HG03442 (cell line): ENCODE data around the gene DGKE.
A peak's percentile ranks its signal among the peaks of the same experiment; 100 is the strongest.

Source experiments
- ATAC-seq: cut with Tn5 transposase; IDR thresholded peaks from one replicate; pipeline ENCODE4 v1.9.1; 2021; ENCODE audit warnings: mild to moderate bottlenecking, moderate library complexity; ENCODE audit not compliant: unreplicated experiment

The DGKE gene

DNA sequence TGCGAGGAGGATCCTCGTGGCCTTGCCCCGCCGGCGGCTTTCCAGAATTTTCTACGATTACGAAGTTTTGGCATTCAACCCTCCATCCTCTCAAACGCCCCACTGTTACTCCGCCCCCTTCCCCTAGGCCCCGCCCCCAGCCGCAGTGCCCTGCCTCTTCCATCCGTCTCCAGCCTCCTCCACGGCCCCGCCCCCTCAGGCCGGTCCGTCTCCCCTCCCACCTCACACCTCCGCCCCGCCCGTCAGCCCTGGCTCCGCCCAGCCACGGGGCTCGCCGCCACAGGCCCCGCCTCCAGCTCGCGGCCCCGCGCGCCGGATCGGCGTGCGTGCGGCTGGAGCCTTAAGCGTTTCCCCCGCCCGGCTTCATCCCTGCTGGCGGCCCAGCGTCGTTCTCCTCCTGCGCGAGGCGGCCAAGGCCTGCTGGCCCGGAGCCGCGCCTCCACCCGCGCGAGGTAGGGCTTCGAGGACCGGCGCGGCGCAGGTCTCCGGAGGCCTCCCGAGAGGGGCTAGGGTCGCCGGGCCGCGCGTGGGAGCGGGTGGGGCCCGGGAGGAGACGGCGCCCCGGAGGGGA is at the start of gene DGKE, which contains the start of gene C17orf67:
Gene DGKE, plus strand, starts transcription at position 343 of the 571 bp plus-strand sequence. CDS start 645 bp downstream, outside the sequence.
Gene C17orf67, minus strand, starts transcription at position 112 of the 571 bp plus-strand sequence. CDS start 18,110 bp downstream, outside the sequence.
- peak; percentile 65 for ATAC-seq

DNA sequence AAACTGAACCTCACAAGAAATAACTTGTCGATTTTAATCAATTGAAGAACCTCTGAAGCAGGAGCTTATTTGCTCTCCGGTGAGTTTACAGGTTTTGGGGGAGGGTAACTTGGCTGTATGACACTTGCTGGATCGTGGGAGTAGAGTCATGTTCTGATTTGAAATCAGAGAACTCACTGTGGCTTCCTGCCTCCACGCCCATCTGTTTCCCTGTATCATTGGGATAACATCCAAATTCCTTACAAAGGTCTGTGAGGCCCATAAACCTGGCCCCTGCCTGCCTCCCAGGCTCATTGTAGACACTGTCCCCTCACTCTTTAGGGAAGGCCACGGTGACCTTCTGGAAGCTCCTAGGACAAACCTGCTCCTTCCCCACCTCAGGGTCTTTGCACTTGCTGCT is 48.5 kb upstream of the DGKE start:
- ATAC-seq = no peak

GRCh38 chr17:56785997-56786680 is 47.8 kb upstream of the DGKE start:
- ATAC-seq = no peak

DNA sequence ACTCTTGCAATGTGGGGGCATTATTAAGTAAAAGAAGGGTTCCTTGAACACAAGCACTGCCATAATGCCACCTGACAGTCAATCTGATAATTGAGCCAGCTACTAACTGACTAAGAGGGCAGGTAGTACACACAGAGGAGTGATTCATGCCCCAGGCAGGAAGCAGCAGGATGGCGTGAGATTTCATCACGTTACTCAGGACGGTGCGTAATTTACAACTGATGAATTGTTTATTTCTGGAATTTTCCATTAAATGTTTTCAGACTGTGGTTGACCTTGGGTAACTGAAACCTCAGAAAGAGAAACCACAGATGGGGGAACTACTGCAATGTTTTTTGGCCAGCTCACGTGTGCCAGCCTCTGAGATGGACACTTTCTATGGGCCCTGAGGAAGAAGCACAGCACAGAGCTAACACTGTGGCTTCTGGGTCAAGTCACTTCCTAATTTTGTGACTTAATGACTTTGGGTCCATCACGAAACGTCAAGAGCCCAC is 46.9 kb upstream of the DGKE start:
- ATAC-seq = peak; percentile 93

GRCh38 chr17:56792267-56792666 is 41.7 kb upstream of the DGKE start:
- ATAC-seq = no peak

- no peak for ATAC-seq
Measured at GRCh38 chr17:56793531-56793930, 40.4 kb upstream of the DGKE start.

DNA sequence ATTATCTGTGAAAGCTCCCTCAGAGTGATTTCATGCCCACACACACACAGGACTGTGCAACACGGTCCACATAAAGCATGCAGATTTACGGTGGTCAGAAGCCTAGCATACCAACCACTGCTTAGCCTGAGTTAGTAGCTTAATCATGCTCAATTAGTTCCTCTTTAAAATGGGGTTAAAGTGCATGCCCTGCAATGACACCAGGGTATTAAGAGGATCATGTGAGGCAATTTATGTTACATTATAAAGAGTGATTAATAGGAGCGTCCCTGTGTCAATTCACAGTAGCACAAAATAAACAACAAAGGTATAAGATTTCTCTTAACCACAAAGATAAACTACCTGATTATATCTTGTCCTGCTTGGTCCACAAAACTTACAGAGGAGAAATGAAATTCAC is 40.0 kb upstream of the DGKE start:
- no peak for ATAC-seq

GRCh38 chr17:56795221-56795865 is 38.6 kb upstream of the DGKE start:
- ATAC-seq = no peak

GRCh38 chr17:56796536-56796935 is 37.4 kb upstream of the DGKE start:
- ATAC-seq = no peak

DNA sequence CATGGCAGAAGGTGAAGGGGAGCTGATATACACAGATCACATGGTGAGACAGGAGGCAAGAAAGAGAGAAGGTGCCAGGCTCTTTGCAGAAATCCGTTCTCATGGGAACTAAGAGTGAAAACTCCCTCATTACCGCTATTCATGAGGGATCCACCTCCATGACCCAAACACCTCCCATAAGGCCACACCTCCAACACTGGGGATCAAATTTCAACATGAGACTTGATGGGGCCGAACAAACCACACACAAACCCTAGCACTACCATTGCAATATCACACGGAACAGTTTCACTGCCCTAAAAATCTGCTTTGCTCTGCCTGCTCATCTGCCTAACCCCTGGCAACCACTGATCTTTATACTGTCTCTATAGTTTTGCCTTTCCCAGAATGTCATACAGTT is 35.0 kb upstream of the DGKE start:
- no peak for ATAC-seq

DNA sequence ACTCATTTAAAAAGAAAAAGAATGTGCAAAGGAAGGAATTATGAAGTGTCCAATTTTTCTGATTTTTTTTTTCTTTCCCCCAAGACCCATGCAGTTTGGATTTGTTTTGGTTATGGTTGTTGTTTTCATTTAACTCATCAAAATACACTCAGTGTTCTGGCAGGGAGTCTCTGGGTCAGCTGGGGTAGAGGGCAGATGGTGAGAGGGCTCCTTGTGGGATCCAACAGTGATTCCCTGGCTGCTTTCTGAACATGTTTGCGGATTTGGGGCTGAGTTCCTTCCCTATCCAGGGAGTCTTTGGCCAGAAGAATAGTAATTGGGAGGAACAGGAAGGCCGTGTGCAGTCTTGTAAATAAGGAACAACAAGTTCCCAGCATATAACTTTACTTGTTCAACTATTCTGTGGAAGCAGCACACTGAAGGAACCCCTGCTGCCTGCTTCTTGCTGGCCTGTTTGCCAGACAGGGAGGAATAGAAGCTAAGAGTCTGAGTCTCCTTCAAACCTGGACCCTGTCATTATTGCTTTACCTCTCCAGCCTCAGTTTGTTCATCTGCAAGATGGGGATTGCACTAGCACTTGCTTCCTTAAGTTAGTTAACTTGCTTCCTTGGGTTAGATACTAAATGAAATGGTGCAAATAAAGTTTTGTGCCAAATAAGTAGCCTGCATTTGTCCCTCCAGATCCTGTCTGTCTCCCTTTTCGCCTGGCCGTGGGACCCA is 32.3 kb upstream of the DGKE start:
- no peak for ATAC-seq

- ATAC-seq = no peak
Measured at GRCh38 chr17:56803071-56803470, 30.9 kb upstream of the DGKE start.

- no peak for ATAC-seq
Measured at GRCh38 chr17:56804454-56804853, 29.5 kb upstream of the DGKE start.

- ATAC-seq = no peak
Measured at GRCh38 chr17:56806949-56807348, 27.0 kb upstream of the DGKE start.

GRCh38 chr17:56807723-56808122 is 26.2 kb upstream of the DGKE start:
- no peak for ATAC-seq

DNA sequence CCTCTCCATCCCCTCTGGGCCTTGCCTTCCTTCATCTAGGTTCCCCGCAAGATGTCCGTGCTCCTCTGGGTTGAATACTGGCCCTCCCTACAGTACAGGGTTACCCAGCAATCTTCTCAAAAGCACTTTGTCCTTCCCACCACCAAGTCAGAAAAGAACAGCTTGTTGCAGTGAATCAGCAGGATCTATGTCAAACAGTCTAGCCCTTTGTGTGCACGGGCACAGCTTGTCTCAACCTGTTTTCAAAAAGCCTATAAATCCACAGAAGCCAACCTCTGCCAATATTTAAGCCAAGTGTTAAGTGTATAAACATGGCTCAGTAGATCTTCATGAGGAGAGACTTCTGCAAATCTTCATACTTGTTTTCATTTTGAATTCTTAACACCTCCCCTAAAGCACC is 25.4 kb upstream of the DGKE start:
- no peak for ATAC-seq

DNA sequence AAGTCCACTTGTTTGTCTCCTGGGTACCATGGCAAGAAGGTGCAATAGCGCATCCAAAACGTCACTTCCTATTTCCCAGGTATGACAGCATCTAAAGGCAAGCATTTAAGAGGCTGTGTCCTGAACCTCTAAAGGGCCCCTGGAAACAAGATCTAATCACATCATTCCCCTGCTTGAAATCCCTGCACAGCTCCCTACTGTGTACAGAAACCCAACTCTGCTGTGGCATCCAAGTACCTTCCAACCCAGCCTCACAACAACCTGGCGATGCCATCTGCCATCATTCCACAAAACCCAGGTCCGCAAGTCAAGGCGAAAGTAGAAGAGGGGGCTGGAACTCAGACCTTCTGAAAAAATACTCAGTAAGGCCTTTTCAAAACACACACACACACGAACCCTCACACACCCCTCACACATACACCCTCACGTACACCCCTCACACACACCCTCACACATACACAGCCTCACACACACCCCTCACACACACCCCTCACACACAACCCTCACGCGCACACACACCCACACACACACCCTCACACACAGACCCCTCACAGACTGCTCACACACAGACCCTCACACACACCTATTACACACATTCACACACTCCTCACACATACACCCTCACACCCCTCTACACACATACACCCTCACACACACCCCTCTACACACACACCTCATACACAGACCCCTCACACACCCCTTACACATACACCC is 24.7 kb upstream of the DGKE start:
- ATAC-seq = no peak

DNA sequence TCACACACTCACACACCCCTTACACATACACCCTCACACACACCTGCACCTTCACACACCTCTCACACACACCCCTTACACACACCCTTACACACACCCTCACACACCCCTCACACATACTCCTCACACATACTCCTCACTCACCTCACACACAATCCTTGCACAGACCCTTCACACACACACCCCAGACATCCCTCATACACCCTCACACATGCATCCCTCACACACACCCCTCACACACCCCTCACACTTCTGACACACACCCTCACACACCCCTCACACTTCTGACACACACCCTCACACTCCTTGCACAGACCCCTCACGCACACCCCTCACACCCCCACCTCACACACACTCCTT is 24.2 kb upstream of the DGKE start:
- no peak for ATAC-seq

- no peak for ATAC-seq
Measured at GRCh38 chr17:56810343-56810742, 23.6 kb upstream of the DGKE start.

GRCh38 chr17:56810891-56811775 is 22.8 kb upstream of the DGKE start:
- ATAC-seq = no peak
